Sigmoid colon (tissue), 4 donors: Measurements from ENCODE around the gene GRB2.

ENCODE experiments used
- POLR2AphosphoS5 ChIP-seq, 4 donors: sonication (generic); formaldehyde crosslinking; IDR thresholded peaks; one replicate each; pipeline ENCODE4 v1.6.1; 2017; ENCODE audit warnings: antibody characterized with exemption in 4 of 4
- TF ChIP-seq, protein P1 (sequence below), 4 experiments: fragments of 450-650 bp in 3 of 4; fragments of 200-600 bp in 1 of 4; IDR thresholded peaks; one replicate each; pipeline ENCODE4 v1.5.1; 2016 to 2019; ENCODE audit warnings: antibody characterized with exemption in 4 of 4, mild to moderate bottlenecking in 3 of 4, moderate library complexity in 2 of 4

- TF ChIP-seq, protein P1, sequence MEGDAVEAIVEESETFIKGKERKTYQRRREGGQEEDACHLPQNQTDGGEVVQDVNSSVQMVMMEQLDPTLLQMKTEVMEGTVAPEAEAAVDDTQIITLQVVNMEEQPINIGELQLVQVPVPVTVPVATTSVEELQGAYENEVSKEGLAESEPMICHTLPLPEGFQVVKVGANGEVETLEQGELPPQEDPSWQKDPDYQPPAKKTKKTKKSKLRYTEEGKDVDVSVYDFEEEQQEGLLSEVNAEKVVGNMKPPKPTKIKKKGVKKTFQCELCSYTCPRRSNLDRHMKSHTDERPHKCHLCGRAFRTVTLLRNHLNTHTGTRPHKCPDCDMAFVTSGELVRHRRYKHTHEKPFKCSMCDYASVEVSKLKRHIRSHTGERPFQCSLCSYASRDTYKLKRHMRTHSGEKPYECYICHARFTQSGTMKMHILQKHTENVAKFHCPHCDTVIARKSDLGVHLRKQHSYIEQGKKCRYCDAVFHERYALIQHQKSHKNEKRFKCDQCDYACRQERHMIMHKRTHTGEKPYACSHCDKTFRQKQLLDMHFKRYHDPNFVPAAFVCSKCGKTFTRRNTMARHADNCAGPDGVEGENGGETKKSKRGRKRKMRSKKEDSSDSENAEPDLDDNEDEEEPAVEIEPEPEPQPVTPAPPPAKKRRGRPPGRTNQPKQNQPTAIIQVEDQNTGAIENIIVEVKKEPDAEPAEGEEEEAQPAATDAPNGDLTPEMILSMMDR (IDR thresholded peaks at IDR 0.05), result no peak
- no peak for TF ChIP-seq POLR2AphosphoS5 (IDR thresholded peaks at IDR 0.05)
Measured at GRCh38 chr17:75394332-75394918, 11.1 kb downstream of the GRB2 start.
